ENCODE results near the gene CTAG2. TPM values are rescaled to one million over a fixed set of nuclear protein-coding genes. Genes with fewer than 3 reads are reported as not detected.
A peak's percentile ranks its signal among the peaks of the same experiment; 100 is the strongest.
"Not testable (repeated sequence)": the region's sequence is repeated elsewhere in the genome, so short reads cannot be mapped to it uniquely, and the experiment has no call there.

CTAG2 gene
- total RNA-seq, 1 experiment from 2014 or later = not detected

DNA sequence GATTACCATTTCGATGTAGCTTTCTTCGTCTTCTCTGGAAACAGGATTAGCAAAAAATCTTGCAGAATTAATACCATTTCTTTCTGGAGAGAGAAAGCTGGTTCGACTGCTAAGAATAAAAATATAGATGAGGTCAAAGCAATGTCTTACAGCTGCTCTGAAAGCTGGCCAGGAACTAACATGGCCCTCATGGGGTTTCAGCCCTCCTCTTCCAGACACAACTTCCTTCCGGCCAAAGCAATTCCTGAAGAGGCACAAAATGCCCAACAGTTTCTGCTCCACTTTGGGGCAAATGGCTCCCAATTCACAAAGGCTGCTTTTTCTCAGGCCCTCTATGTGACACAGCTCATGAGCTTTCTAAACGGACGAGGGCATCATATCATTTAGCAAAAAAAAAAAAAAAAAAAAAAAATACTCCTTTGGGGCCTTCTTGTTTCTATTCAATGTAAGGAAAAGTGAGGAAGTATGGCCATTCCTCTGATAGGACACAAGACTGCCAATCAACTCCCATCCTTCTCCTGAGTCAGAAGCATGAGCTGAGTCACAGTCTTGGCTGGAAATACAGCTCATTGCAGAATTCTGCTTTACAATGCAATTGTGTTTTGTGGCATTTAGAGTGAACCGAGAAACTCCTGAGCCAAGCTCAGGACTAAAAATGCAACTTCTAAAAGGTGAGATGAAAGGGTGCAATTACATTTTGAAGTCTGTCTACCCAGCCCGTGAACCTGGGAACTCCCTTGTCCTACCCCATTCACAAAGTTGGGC, 42.7 kb upstream of the CTAG2 start:
- Mint-ChIP-seq H3K9me3 (peaks cover 5% of the 10 kb centered on the region; the same call in 1 of the 2 replicates), H3K27ac (no peak overlapping the region), H3K4me3 (no peak overlapping the region), H3K4me1 (peaks cover 15% of the 10 kb centered on the region), H3K36me3 (no peaks in the 10 kb centered on the region), H3K27me3 (ENCODE audit: low read depth) (no peaks in the 10 kb centered on the region; the same call in 1 of the 2 replicates)
- ATAC-seq (no peak), DNase-seq (ENCODE audit: low spot score) (no peak)
- CTCF ChIA-PET = interaction anchor here (1.0 kb wide), 1 partner anchor 17 kb away, joined by 4 read pairs; no protein-coding TSS in a partner anchor
- no peak for TF ChIP-seq TEAD1 (CRISPR knock-in tag; IDR thresholded peaks at IDR 0.05)
- no peak for TF ChIP-seq NR3C1 (CRISPR knock-in tag; conservative IDR thresholded peaks at IDR 0.05; ENCODE audit: low read depth)
- no peak for TF ChIP-seq JAZF1 (CRISPR knock-in tag; IDR thresholded peaks at IDR 0.05)
- POLR2A ChIA-PET = no interaction called here

DNA sequence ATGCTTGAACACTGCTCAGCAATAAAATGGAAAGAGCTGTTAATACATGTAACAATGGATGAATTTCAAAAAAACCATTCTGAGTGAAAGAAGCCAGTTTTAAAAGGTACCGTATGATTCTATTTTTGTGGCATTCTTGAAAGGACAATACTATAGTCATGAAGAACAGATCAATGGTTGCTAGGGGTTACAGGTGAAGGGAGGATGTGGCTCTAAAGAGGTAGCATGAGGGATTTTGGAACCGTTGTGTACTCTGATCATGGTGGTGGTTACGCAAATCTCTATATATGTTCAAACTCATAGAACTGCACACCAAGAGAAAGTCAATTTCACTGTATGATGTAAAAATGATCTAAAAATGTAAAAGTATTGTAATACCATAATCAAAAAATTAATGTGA, 40.0 kb upstream of the CTAG2 start:
- POLR2A ChIA-PET = no interaction called here
- TF ChIP-seq CBFB (CRISPR knock-in tag; IDR thresholded peaks at IDR 0.05; ENCODE audit: low read depth) = no peak
- TF ChIP-seq OVOL2 (CRISPR knock-in tag; IDR thresholded peaks at IDR 0.05; ENCODE audit: borderline replicate concordance) = no peak
- TF ChIP-seq ATF1 (CRISPR knock-in tag; IDR thresholded peaks at IDR 0.05) = no peak
- TF ChIP-seq SMAD3 (CRISPR knock-in tag; IDR thresholded peaks at IDR 0.05; ENCODE audit: borderline replicate concordance) = no peak
- TF ChIP-seq SP1 (CRISPR knock-in tag; conservative IDR thresholded peaks at IDR 0.05) = no peak
- no peak for TF ChIP-seq FOXK1 (CRISPR knock-in tag; IDR thresholded peaks at IDR 0.05)
- TF ChIP-seq ESRRA (CRISPR knock-in tag; IDR thresholded peaks at IDR 0.05; ENCODE audit: borderline replicate concordance) = no peak
- no peak for TF ChIP-seq NFATC4 (CRISPR knock-in tag; IDR thresholded peaks at IDR 0.05)
- no peak for TF ChIP-seq TP53 (CRISPR knock-in tag; IDR thresholded peaks at IDR 0.05)
- TF ChIP-seq CTCF (IDR thresholded peaks at IDR 0.05) = no peak
- no peak for TF ChIP-seq E2F1 (CRISPR knock-in tag; IDR thresholded peaks at IDR 0.05)
- TF ChIP-seq ZNF121 (CRISPR knock-in tag; IDR thresholded peaks at IDR 0.05) = no peak
- no peak for TF ChIP-seq USF1 (CRISPR knock-in tag; IDR thresholded peaks at IDR 0.05)
- no peak for TF ChIP-seq NFE2L1 (CRISPR knock-in tag; IDR thresholded peaks at IDR 0.05)
- no peak for TF ChIP-seq ZNF281 (CRISPR knock-in tag; IDR thresholded peaks at IDR 0.05)
- Mint-ChIP-seq H3K27ac (no peak overlapping the region), H3K4me1 (peaks cover 3% of the 10 kb centered on the region; the same call in 1 of the 2 replicates), H3K27me3 (ENCODE audit: low read depth) (no peaks in the 10 kb centered on the region; the same call in 1 of the 2 replicates), H3K4me3 (no peak overlapping the region), H3K9me3 (peaks cover 5% of the 10 kb centered on the region; the same call in 1 of the 2 replicates), H3K36me3 (no peaks in the 10 kb centered on the region)
- ATAC-seq (no peak), DNase-seq (ENCODE audit: low spot score) (no peak)
- CTCF ChIA-PET = no interaction called here

DNA sequence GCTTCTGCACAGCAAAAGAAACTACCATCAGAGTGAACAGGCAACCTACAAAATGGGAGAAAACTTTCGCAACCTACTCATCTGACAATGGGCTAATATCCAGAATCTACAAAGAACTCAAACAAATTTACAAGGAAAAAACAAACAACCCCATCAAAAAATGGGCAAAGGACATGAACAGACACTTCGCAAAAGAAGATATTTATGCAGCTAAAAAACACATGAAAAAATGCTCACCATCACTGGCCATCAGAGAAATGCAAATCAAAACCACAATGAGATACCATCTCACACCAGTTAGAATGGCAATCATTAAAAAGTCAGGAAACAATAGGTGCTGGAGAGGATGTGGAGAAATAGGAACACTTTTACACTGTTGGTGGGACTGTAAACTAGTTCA, 37.1 kb upstream of the CTAG2 start:
- H3K36me3 Mint-ChIP-seq, H3K27ac Mint-ChIP-seq: not testable (repeated sequence)

GRCh38 chrX:154672084-154672483, 18.7 kb upstream of the CTAG2 start:
- H3K36me3 Mint-ChIP-seq; ATAC-seq; H3K4me3 Mint-ChIP-seq; H3K27me3 Mint-ChIP-seq (ENCODE audit: low read depth); H3K27ac Mint-ChIP-seq; DNase-seq (ENCODE audit: low spot score); POLR2A ChIA-PET; CTCF ChIA-PET; H3K4me1 Mint-ChIP-seq: not testable (repeated sequence)
- H3K9me3 Mint-ChIP-seq = peaks cover 32% of the 10 kb centered on the region

More for the DNA sequence above, 37.1 kb upstream of the CTAG2 start:
- POLR2A ChIA-PET; ATAC-seq; CTCF ChIA-PET; DNase-seq (ENCODE audit: low spot score); H3K4me1 Mint-ChIP-seq; H3K27me3 Mint-ChIP-seq (ENCODE audit: low read depth); H3K4me3 Mint-ChIP-seq: not testable (repeated sequence)
- peaks cover 11% of the 10 kb centered on the region; the same call in 1 of the 2 replicates for H3K9me3 Mint-ChIP-seq

DNA sequence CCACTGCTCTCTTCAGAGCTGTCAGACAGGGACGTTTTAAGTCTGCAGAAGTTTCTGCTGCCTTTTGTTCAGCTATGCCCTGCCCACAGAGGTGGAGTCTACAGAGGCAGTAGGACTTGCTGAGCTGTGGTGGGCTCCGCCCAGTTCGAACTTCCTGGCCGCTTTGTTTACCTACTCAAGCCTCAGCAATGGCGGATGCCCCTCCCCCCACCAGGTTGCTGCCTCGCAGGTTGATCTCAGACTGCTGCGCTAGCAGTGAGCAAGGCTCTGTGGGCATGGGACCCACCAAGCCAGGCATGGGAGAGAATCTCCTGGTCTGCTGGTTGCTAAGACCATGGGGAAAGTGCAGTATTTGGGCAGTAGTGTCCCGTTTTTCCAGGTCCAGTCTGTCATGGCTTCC, 17.5 kb upstream of the CTAG2 start:
- H3K36me3 Mint-ChIP-seq; H3K4me1 Mint-ChIP-seq; POLR2A ChIA-PET; H3K4me3 Mint-ChIP-seq; H3K27me3 Mint-ChIP-seq (ENCODE audit: low read depth); ATAC-seq; H3K27ac Mint-ChIP-seq: not testable (repeated sequence)
- H3K9me3 Mint-ChIP-seq = peaks cover 33% of the 10 kb centered on the region
- CTCF ChIA-PET = interaction anchor here (0.6 kb wide), 1 partner anchor 81 kb away, joined by 5 read pairs; no protein-coding TSS in a partner anchor
- DNase-seq (ENCODE audit: low spot score) = peak; percentile 20
